ENCODE measurements around the gene COL11A1. TPM values are rescaled to one million over a fixed set of nuclear protein-coding genes. Genes with fewer than 3 reads are reported as not detected.
"Not testable (repeated sequence)": the region's sequence is repeated elsewhere in the genome, so short reads cannot be mapped to it uniquely, and the experiment has no call there.

Gene COL11A1
- polyA plus RNA-seq, 1 donor from 2014 or later, result 4.6 TPM

DNA sequence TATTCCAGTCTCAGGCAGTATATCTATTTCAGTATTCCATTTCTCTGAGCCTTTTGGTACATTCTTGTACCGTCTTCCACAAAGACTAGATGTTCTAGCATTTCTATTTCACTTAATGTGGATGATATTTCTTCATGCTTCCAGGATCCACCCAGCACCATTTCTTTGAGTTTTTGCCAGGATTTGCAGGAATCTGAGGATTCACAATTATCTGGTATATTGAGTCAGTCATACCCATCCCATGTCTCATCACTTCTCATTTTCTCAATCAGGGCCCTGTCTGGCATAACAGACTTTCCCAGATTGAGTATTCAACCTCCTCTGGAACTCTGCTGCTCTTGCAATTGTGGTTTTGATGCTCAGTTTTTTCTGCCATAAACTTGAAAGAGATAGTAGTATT, 20.9 kb upstream of the COL11A1 start:
- H3K9me2 ChIP-seq (ENCODE audit: insufficient read depth, low read length), result no peaks in the 10 kb centered on the region
- H3K27me3 ChIP-seq (ENCODE audit: insufficient read depth, low read depth, low read length), result no peaks in the 10 kb centered on the region
- no peaks in the 10 kb centered on the region for H3K79me2 ChIP-seq (replicated peaks; ENCODE audit: insufficient read depth, low read length)
- TF ChIP-seq POLR2AphosphoS5 (IDR thresholded peaks at IDR 0.05) (no peak), EZH2 (IDR thresholded peaks at IDR 0.05; ENCODE audit: borderline replicate concordance, insufficient read depth, low read length, poor library complexity, severe bottlenecking) (no peak), SMC3 (conservative IDR thresholded peaks at IDR 0.05; ENCODE audit: poor library complexity) (no peak), RAD21 (conservative IDR thresholded peaks at IDR 0.05) (no peak), TAF1 (IDR thresholded peaks at IDR 0.05; ENCODE audit: low read depth) (no peak), EP300 (conservative IDR thresholded peaks at IDR 0.05; ENCODE audit: poor library complexity, severe bottlenecking) (no peak), MXI1 (conservative IDR thresholded peaks at IDR 0.05; ENCODE audit: poor library complexity, severe bottlenecking) (no peak)
- TF ChIP-seq, protein P1, sequence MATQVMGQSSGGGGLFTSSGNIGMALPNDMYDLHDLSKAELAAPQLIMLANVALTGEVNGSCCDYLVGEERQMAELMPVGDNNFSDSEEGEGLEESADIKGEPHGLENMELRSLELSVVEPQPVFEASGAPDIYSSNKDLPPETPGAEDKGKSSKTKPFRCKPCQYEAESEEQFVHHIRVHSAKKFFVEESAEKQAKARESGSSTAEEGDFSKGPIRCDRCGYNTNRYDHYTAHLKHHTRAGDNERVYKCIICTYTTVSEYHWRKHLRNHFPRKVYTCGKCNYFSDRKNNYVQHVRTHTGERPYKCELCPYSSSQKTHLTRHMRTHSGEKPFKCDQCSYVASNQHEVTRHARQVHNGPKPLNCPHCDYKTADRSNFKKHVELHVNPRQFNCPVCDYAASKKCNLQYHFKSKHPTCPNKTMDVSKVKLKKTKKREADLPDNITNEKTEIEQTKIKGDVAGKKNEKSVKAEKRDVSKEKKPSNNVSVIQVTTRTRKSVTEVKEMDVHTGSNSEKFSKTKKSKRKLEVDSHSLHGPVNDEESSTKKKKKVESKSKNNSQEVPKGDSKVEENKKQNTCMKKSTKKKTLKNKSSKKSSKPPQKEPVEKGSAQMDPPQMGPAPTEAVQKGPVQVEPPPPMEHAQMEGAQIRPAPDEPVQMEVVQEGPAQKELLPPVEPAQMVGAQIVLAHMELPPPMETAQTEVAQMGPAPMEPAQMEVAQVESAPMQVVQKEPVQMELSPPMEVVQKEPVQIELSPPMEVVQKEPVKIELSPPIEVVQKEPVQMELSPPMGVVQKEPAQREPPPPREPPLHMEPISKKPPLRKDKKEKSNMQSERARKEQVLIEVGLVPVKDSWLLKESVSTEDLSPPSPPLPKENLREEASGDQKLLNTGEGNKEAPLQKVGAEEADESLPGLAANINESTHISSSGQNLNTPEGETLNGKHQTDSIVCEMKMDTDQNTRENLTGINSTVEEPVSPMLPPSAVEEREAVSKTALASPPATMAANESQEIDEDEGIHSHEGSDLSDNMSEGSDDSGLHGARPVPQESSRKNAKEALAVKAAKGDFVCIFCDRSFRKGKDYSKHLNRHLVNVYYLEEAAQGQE (IDR thresholded peaks at IDR 0.05; ENCODE audit: borderline replicate concordance), result no peak
- TF ChIP-seq, protein P2, sequence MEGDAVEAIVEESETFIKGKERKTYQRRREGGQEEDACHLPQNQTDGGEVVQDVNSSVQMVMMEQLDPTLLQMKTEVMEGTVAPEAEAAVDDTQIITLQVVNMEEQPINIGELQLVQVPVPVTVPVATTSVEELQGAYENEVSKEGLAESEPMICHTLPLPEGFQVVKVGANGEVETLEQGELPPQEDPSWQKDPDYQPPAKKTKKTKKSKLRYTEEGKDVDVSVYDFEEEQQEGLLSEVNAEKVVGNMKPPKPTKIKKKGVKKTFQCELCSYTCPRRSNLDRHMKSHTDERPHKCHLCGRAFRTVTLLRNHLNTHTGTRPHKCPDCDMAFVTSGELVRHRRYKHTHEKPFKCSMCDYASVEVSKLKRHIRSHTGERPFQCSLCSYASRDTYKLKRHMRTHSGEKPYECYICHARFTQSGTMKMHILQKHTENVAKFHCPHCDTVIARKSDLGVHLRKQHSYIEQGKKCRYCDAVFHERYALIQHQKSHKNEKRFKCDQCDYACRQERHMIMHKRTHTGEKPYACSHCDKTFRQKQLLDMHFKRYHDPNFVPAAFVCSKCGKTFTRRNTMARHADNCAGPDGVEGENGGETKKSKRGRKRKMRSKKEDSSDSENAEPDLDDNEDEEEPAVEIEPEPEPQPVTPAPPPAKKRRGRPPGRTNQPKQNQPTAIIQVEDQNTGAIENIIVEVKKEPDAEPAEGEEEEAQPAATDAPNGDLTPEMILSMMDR (IDR thresholded peaks at IDR 0.05; ENCODE audit: poor library complexity, severe bottlenecking), result no peak
- no peak overlapping the region for H3K9ac ChIP-seq (ENCODE audit: low read length)
- no peak overlapping the region for H2AFZ ChIP-seq (ENCODE audit: low read depth, low read length)
- no peak overlapping the region for H3K4me3 ChIP-seq (ENCODE audit: low read length)
- no peak overlapping the region for H3K4me2 ChIP-seq (ENCODE audit: low read length)
- H3K9me3 ChIP-seq (ENCODE audit: low read length), result no peaks in the 10 kb centered on the region
- no peaks in the 10 kb centered on the region for H4K20me1 ChIP-seq (ENCODE audit: insufficient read depth)
- no peaks in the 10 kb centered on the region for H3F3A ChIP-seq (ENCODE audit: insufficient read depth, low read length, poor library complexity, severe bottlenecking)
- no peak overlapping the region for H3K27ac ChIP-seq (ENCODE audit: low read length)
- H3K36me3 ChIP-seq (ENCODE audit: insufficient read depth, low read length), result no peaks in the 10 kb centered on the region

GRCh38 chr1:103128256-103128655, 19.9 kb upstream of the COL11A1 start:
- H3K4me2 ChIP-seq (ENCODE audit: low read length); H3K9me3 ChIP-seq (ENCODE audit: low read length); H4K20me1 ChIP-seq (ENCODE audit: insufficient read depth); H3K9me2 ChIP-seq (ENCODE audit: insufficient read depth, low read length); H3K9ac ChIP-seq (ENCODE audit: low read length); H3K79me2 ChIP-seq (replicated peaks; ENCODE audit: insufficient read depth, low read length); H3K27me3 ChIP-seq (ENCODE audit: insufficient read depth, low read depth, low read length); H3K4me3 ChIP-seq (ENCODE audit: low read length); H3K27ac ChIP-seq (ENCODE audit: low read length); H2AFZ ChIP-seq (ENCODE audit: low read depth, low read length); H3K36me3 ChIP-seq (ENCODE audit: insufficient read depth, low read length); H3F3A ChIP-seq (ENCODE audit: insufficient read depth, low read length, poor library complexity, severe bottlenecking): not testable (repeated sequence)

DNA sequence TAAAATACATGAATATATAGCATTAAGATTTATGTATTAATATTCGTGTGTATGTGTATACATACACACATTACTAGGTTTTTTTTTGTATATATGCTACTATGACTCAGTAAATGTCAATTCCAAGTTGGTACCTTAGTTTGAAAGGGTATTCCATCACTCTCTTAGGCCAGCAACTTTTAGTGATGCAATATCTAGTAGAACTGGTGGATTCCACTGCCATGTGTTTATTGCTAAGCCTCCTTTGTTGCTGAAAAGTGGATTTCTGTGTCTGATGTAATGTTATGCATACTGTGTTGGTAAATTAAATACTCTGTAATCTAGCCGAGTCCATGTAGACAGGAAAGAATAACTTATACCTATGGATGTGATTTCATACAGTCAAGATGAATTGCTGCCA, 16.9 kb upstream of the COL11A1 start:
- no peak overlapping the region for H3K27ac ChIP-seq (ENCODE audit: low read length)
- H2AFZ ChIP-seq (ENCODE audit: low read depth, low read length), result no peak overlapping the region
- H3F3A ChIP-seq (ENCODE audit: insufficient read depth, low read length, poor library complexity, severe bottlenecking), result no peaks in the 10 kb centered on the region
- no peaks in the 10 kb centered on the region for H3K79me2 ChIP-seq (replicated peaks; ENCODE audit: insufficient read depth, low read length)
- no peak overlapping the region for H3K4me2 ChIP-seq (ENCODE audit: low read length)
- no peak overlapping the region for H3K9ac ChIP-seq (ENCODE audit: low read length)
- TF ChIP-seq TAF1 (IDR thresholded peaks at IDR 0.05; ENCODE audit: low read depth) (no peak), EZH2 (IDR thresholded peaks at IDR 0.05; ENCODE audit: borderline replicate concordance, insufficient read depth, low read length, poor library complexity, severe bottlenecking) (no peak), MXI1 (conservative IDR thresholded peaks at IDR 0.05; ENCODE audit: poor library complexity, severe bottlenecking) (no peak), EP300 (conservative IDR thresholded peaks at IDR 0.05; ENCODE audit: poor library complexity, severe bottlenecking) (no peak), POLR2AphosphoS5 (IDR thresholded peaks at IDR 0.05) (no peak), SMC3 (conservative IDR thresholded peaks at IDR 0.05; ENCODE audit: poor library complexity) (no peak), RAD21 (conservative IDR thresholded peaks at IDR 0.05) (no peak)
- TF ChIP-seq, protein P1 (IDR thresholded peaks at IDR 0.05; ENCODE audit: borderline replicate concordance), result no peak
- TF ChIP-seq, protein P2 (IDR thresholded peaks at IDR 0.05; ENCODE audit: poor library complexity, severe bottlenecking), result no peak
- no peak overlapping the region for H3K4me3 ChIP-seq (ENCODE audit: low read length)
- no peaks in the 10 kb centered on the region for H3K9me2 ChIP-seq (ENCODE audit: insufficient read depth, low read length)
- H3K27me3 ChIP-seq (ENCODE audit: insufficient read depth, low read depth, low read length), result no peaks in the 10 kb centered on the region
- H3K36me3 ChIP-seq (ENCODE audit: insufficient read depth, low read length), result no peaks in the 10 kb centered on the region
- no peaks in the 10 kb centered on the region for H3K9me3 ChIP-seq (ENCODE audit: low read length)
- H4K20me1 ChIP-seq (ENCODE audit: insufficient read depth), result no peaks in the 10 kb centered on the region

Measured in neural cell (in vitro differentiated cells).